Stimulated activated CD4-positive, alpha-beta T cell treated with anti-CD3 and anti-CD28 coated beads, Interleukin-1b, Interleukin-23, amount 100 ng/mL, for 1 hour (primary cell): Measurements from ENCODE around the gene KLHL30.

Experiments used
- DNase-seq, 2 donors: peaks; one replicate each; pipeline ENCODE4 v3.0.0-alpha.2; 2020; ENCODE audit warnings: low read depth in 2 of 2

KLHL30 gene, protein sequence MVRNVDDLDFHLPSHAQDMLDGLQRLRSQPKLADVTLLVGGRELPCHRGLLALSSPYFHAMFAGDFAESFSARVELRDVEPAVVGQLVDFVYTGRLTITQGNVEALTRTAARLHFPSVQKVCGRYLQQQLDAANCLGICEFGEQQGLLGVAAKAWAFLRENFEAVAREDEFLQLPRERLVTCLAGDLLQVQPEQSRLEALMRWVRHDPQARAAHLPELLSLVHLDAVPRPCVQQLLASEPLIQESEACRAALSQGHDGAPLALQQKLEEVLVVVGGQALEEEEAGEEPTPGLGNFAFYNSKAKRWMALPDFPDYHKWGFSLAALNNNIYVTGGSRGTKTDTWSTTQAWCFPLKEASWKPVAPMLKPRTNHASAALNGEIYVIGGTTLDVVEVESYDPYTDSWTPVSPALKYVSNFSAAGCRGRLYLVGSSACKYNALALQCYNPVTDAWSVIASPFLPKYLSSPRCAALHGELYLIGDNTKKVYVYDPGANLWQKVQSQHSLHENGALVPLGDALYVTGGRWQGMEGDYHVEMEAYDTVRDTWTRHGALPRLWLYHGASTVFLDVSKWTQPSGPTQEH

GRCh38 chr2:238138331-238139195, at the start of gene KLHL30:
KLHL30 (plus strand) TSS chr2:238138668; CDS start chr2:238140755, 2,087 bp downstream.
- DNase-seq, result no peak

DNA sequence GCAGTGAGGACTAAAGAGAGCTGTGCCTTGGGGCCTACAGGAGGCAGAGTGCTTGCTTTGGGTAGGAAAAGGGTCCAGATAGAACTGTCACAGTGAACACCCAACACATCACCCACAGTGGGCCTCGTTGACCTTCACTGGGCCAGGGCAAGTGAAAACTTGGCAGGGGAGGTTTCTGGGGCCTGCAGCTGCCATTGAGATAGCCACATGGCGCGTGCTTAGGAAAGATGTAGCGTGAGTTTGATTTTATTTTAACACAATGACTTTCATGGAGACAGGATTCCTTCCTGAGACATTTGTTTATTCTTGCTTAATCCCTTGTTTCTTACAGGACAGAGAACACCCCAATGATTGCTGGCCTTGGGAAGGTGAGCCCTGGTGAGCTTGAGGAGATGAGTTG, 47.6 kb upstream of the KLHL30 start:
- DNase-seq, result no peak

- DNase-seq, result no peak
These were observed 46.9 kb upstream of the KLHL30 start for GRCh38 chr2:238091436-238092060.

GRCh38 chr2:238092486-238093035, 45.9 kb upstream of the KLHL30 start:
- DNase-seq, result no peak

- DNase-seq, result no peak
These were observed 45.0 kb upstream of the KLHL30 start for GRCh38 chr2:238093181-238094140.

DNA sequence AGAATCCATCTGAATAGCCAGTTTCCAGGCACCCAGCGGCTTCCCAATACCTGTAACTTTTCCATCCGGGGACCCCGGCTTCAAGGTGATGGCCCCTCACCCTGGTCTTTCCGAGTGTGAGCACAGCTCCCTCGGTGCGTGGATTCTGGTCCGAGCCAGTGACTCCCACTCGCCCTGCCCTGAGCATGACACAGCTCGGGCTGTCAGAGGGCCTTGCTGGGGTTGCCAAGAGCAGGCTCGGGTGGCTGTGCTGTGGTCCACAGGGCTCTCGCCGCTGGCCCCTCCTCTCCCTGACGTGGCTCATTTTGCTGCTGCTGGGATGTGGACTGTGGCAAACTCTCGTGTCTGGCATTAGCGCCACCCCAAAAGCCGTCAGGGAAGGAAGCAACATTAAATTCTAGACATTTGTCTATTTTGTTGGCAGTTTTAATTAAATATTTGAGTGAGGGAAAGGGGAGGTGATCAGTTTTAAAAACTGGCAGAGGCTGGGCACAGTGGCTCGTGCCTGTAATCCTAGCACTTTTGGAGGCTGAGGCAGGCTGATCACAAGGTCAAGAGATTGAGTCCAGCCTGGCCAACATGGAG, 43.9 kb upstream of the KLHL30 start:
- no peak for DNase-seq

- DNase-seq, result no peak
These were observed 43.3 kb upstream of the KLHL30 start for GRCh38 chr2:238095143-238095542.

GRCh38 chr2:238096311-238097011, 42.0 kb upstream of the KLHL30 start:
- no peak for DNase-seq

- no peak for DNase-seq
These were observed 41.1 kb upstream of the KLHL30 start for GRCh38 chr2:238097201-238097987.

- no peak for DNase-seq
These were observed 40.2 kb upstream of the KLHL30 start for GRCh38 chr2:238097988-238098871.

GRCh38 chr2:238098901-238099713, 39.4 kb upstream of the KLHL30 start:
- DNase-seq, result no peak

GRCh38 chr2:238099714-238100048, 38.8 kb upstream of the KLHL30 start:
- no peak for DNase-seq

- no peak for DNase-seq
These were observed 38.2 kb upstream of the KLHL30 start, which contains the start of gene ESPNL for GRCh38 chr2:238100049-238100820. ESPNL (plus strand) TSS chr2:238100340; CDS start chr2:238100420, 80 bp downstream.

- DNase-seq, result no peak
These were observed 37.4 kb upstream of the KLHL30 start for GRCh38 chr2:238100821-238101771.
